Fibroblast of villous mesenchyme (primary cell): Measurements from ENCODE around the gene ARL2BP. TPM values are rescaled to one million over a fixed set of nuclear protein-coding genes. Genes with fewer than 3 reads are reported as not detected.
"Not testable (repeated sequence)": the region's sequence is repeated elsewhere in the genome, so short reads cannot be mapped to it uniquely, and the experiment has no call there.

ENCODE experiments used
- DNase-seq: peaks from one replicate; pipeline ENCODE4 v3.0.0-alpha.2; 2010; ENCODE audit warnings: low read depth
- H3K4me3 ChIP-seq: 2 replicates; pipeline ENCODE4 v1.5.1; 2011; ENCODE audit warnings: low read depth, mild to moderate bottlenecking, low read length
- CTCF ChIP-seq: IDR thresholded peaks from 2 replicates; pipeline ENCODE4 v1.5.1; 2012; ENCODE audit warnings: low read depth, mild to moderate bottlenecking, low read length; ENCODE audit not compliant: insufficient read depth
- total RNA-seq: library from RNA; depleted of rRNA; stranded (reverse); fragments of >200 nt; gene quantifications from 2 replicates; pipeline ENCODE4 v1.2.3, GENCODE V29; 2012

ARL2BP gene
- total RNA-seq, result 91.2 and 134 TPM in 2 replicates

- peak within 1 kb of the TSS; percentile 79 for H3K4me3 ChIP-seq
- no peak for TF ChIP-seq CTCF
- DNase-seq, result peak; percentile 98
These were observed at the start of gene ARL2BP for GRCh38 chr16:57244767-57245471. Gene ARL2BP (plus strand): TSS chr16:57245259. CDS start chr16:57245368, 109 bp downstream.

DNA sequence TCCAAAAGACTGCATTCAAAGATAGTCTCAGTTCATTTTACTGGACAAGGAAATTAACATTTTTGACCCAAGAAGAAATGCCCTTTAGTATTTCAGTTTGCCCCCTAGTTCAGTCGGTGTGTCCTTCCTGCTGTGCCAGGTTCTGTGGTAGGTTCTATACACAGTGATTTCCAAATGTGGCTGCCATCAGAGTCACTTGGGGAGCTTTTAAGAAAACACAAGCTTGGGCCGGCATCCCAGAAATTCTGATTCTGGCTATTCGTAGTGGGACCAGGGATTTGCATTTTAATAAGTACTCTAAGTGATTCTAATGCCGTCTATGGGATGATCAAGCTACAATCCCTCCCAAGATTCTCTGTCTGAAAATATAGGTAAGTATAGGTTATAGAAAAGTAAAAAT is 48.8 kb upstream of the ARL2BP start:
- no peak for DNase-seq
- TF ChIP-seq CTCF, result no peak
- H3K4me3 ChIP-seq, result no peak overlapping the region

- no peak overlapping the region for H3K4me3 ChIP-seq
- no peak for TF ChIP-seq CTCF
- DNase-seq, result no peak
These were observed 48.3 kb upstream of the ARL2BP start for GRCh38 chr16:57196753-57197152.

DNA sequence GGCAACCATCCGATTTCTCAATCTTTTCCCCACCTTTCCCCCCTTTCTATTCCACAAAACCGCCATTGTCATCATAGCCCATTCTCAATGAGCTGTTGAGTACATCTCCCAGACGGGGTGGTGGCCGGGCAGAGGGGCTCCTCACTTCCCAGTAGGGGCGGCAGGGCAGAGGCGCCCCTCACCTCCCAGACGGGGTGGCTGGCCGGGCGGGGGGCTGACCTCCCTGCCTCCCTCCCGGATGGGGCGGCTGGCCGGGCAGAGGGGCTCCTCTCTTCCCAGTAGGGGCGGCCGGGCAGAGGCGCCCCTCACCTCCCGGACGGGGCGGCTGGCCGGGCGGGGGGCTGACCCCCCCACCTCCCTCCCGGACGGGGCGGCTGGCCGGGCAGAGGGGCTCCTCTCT is 44.7 kb upstream of the ARL2BP start:
- H3K4me3 ChIP-seq, DNase-seq: not testable (repeated sequence)

- DNase-seq, H3K4me3 ChIP-seq: not testable (repeated sequence)
These were observed 44.1 kb upstream of the ARL2BP start for GRCh38 chr16:57200926-57201325.

GRCh38 chr16:57202095-57202886 is 42.8 kb upstream of the ARL2BP start:
- no peak for TF ChIP-seq CTCF
- no peak for DNase-seq
- H3K4me3 ChIP-seq, result no peak overlapping the region

- no peak for DNase-seq
- no peak for TF ChIP-seq CTCF
- no peak overlapping the region for H3K4me3 ChIP-seq
These were observed 41.6 kb upstream of the ARL2BP start for GRCh38 chr16:57203451-57203850.

GRCh38 chr16:57204675-57205074 is 40.4 kb upstream of the ARL2BP start:
- no peak for DNase-seq
- no peak overlapping the region for H3K4me3 ChIP-seq
- peak; percentile 5 for TF ChIP-seq CTCF
